HG02981 (cell line): ENCODE measurements around the gene GALNT18.

Source experiments
- ATAC-seq: cut with Tn5 transposase; IDR thresholded peaks from one replicate; pipeline ENCODE4 v1.9.1; 2021; ENCODE audit warnings: mild to moderate bottlenecking, moderate library complexity; ENCODE audit not compliant: unreplicated experiment

The GALNT18 gene

GRCh38 chr11:11415901-11416300 lies 205.9 kb downstream of the GALNT18 start:
- ATAC-seq, result no peak

DNA sequence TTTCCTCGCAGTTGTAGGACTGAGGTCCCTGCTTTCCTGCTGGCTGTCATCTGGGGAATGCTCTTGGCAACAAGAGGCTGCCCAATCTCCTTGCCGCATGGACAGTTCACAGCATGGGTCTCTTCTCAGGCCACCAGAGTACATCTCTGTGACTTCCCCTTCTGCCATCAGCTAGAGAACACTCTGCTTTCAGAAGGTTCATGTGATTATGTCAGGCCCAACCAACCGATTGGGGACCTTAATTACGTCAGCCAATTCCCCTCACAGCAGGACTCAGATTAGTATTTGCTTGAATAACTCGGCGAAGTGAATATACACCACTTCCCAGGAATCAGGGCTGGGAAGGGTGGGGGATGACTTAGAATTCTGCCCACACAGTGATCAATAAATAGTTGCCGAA lies 206.8 kb downstream of the GALNT18 start:
- no peak for ATAC-seq

GRCh38 chr11:11413776-11414175 lies 208.0 kb downstream of the GALNT18 start:
- ATAC-seq, result no peak

- ATAC-seq, result no peak
Observed at GRCh38 chr11:11411401-11411985, 210.3 kb downstream of the GALNT18 start.

DNA sequence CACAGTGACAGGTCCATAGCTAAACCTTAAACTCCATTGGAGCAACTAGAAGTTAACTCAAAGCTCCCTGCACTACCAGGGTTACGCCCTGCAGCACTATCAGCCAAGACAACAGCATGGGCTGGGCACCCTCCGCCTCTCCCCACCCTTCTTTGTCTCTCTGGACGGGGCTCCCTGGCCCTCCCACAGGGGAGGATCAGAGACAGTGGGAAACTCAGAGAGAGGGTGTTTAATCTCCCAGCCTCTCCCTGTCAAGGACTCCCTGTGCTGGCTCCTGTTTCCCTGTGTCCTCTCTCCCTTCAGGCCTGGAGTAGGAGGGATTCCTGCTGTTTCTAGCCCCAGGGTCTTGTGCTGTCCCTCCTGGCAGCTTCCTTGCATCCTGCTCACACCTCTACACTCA lies 211.9 kb downstream of the GALNT18 start:
- ATAC-seq, result no peak

- no peak for ATAC-seq
Observed at GRCh38 chr11:11409224-11409623, 212.6 kb downstream of the GALNT18 start.

GRCh38 chr11:11408436-11409221 lies 213.2 kb downstream of the GALNT18 start:
- no peak for ATAC-seq

GRCh38 chr11:11407763-11408084 lies 214.1 kb downstream of the GALNT18 start:
- ATAC-seq, result no peak

DNA sequence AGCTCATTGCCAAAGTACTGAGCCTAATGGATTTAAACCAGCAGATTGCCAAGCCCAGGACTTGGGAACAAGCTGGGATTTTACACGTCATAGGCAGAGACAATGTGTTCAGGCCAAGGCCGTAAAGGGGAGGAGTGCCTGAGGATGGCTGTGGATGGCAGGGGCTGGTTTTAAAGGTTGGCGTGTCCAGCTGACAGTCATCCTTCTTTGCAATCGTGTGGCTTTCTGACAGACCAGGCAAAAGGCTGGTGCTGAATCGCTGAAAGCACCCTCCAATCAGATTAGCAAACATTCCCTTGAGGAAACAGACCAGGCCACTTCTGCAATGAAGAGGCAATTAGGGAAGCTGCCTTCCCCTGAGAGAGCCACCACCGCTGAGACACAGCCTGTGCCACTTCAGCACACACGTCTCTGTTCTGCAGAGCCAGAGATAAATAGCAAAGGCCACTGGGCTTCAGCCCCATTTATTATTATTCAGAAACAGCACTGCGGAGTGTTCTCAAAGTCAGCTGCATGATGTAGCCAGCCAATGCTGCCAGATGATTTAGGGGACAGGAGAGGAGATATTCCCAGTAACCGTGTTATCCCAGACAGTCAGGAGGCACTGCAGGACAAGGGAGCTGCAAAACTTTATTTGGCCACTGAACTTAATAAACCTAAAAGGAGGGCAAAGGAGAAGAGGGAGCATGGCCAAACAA lies 214.6 kb downstream of the GALNT18 start:
- no peak for ATAC-seq

DNA sequence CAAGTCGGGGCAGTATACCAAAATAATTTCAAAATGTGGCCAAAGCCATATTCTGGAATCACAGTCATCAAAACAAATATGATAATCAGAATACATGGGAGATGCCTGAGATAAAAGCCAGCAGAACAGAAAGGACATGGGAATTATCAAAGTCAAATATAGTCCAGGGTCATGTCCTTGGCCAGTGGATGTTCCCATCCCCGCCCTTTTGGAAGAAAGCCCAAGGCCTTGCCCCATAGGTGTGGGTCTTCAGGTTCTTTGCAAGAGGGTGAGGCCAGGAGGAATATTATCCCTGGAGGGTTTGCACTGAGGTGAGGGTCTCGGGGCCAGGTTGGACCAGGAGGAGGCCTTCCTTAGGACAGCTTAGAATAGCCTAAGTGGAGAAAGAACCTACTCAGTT lies 215.2 kb downstream of the GALNT18 start:
- no peak for ATAC-seq

DNA sequence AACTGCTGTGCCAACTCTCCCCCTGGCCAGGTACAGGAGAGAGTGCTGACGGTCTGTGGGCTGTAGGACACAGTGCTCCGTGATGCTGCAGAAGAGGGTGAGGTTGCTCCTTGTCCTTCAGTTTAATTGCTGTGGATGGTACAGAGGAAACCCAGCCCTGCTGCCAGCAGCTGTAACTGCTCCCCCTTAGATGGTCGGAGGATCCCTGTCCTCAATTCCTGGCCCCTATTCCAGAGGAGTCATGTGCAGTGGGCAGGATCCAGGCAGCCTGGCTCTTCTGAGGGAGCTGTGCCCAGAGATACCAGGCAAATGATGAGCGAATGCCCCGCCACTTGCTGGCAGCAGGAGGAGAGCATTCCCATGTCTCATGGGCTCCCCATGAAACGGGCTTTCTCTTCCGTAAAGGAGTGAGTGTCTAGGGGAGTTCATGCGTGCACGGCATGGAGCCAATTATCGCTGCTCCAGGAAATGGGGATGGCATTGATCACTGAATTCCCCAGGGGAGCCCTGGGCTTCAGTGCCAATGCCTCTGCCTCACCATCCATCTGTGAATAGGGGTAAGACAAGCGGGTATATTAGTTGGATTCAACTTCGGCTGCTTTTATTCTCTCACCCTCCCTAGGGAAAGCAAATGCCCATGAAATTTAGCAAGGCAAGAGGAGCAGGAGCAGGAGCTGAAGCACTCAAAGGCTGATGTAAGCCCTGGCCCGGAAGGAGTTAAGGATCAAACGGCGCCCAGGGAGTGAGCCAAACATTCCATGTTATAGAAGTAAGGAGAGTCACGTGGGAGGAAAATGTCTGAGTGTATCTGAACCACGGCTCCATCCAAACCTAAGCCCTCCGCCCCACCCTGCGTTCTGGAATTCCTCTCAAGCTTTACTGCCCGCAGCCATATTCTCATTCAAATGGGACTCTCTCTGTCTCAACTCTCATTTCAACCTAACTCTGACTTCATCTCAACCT lies 217.8 kb downstream of the GALNT18 start:
- no peak for ATAC-seq

- no peak for ATAC-seq
Observed at GRCh38 chr11:11401960-11402535, 219.8 kb downstream of the GALNT18 start.

GRCh38 chr11:11400635-11401232 lies 221.1 kb downstream of the GALNT18 start:
- ATAC-seq, result no peak

GRCh38 chr11:11400121-11400520 lies 221.7 kb downstream of the GALNT18 start:
- ATAC-seq, result no peak

DNA sequence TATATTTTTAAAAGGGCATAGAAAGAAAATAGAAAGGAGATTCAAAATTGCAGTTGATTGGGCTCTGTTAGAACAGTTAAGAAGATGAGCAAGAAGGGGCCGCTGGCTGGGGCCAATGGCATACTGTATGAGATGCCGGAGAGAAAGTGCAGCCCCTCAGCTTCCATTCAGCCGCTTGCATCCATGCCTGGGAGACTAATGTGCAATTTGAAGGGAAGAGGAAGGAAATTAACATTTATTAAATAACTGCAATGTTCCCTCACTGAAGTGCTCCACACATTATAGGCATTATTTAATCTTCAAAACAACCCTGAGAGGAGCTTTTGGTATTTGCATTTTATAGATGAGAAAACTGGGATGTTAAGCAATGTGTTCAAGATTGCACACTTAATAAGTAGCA lies 224.0 kb downstream of the GALNT18 start:
- no peak for ATAC-seq

- ATAC-seq, result no peak
Observed at GRCh38 chr11:11397036-11397415, 224.8 kb downstream of the GALNT18 start.

GRCh38 chr11:11396301-11397035 lies 225.3 kb downstream of the GALNT18 start:
- no peak for ATAC-seq

- no peak for ATAC-seq
Observed at GRCh38 chr11:11395126-11395525, 226.7 kb downstream of the GALNT18 start.

DNA sequence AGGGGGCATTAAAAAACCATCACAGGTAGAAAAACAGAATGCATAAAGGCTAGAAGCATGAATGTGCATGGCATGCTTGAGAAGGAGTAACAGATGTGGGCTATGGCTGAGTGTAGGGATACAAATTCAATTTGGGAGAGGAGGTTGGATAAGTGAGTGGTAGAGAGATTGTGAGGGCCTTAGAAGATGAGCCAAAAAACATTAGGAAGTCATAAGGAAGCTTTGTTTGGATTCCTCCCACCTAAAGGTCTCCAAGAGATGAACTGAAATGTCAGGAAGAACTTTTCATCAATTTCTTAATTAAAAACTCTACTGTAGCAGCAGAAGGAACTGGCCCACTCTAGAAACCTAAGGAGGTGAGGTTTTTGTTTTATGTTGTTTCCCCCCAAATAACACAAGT lies 227.6 kb downstream of the GALNT18 start:
- no peak for ATAC-seq
